GM19238 (cell line): ENCODE data around the gene EEIG2.

Source experiments
- DNase-seq: peaks from one replicate; pipeline ENCODE4 v3.0.0; 2011; ENCODE audit warnings: low spot score; ENCODE audit not compliant: insufficient read length

Gene EEIG2

DNA sequence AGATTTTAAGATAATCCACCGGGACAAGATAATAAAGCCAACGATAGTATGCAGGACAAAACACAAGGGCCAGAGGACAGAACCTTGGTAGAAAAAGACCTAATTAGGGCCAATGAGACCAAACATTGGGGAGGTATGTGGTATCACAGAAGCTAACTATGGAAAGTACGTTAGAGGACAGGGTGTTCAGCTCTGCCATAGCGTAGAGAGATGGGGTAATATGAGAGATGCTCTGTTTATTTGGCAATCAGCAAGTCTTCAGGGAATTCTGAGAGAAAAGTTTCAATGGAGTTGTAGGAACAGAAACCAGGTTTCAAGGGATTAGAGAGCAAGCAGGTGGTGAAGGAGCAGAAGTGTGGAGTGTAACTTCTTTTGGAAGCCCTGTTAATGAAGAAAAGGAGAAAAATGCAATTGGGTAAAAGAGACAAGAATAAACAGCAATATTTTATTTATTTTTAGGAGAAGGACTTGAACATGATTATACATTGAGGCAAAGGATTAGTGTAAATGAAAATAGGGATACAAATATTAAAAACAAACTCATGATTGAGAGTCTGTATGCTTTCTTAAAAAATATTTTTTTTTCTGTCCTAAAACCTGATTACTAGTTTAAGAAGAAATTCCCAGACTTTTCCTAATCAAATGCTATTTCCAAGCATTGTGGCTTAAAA is 24.0 kb downstream of the EEIG2 start:
- no peak for DNase-seq

DNA sequence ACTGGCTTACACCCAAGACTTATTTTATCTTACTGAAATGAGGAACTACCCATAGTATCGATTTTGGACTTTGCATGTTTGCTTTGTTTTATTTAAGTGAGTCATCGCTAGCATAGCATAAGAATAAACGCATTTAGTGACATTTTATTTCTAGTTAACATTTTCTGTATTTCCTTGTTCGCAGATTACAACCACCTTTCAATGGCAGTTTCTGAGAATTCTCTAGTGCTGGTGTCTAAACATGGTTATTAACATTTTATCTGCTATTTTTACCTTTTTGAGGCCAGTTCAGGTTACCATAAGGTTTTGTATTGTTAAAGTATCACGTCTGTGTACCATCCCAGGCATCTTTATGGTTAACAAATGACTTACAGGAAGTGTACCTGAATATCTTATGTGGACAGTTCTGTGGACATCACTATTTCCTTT is 24.5 kb downstream of the EEIG2 start:
- DNase-seq, result no peak

DNA sequence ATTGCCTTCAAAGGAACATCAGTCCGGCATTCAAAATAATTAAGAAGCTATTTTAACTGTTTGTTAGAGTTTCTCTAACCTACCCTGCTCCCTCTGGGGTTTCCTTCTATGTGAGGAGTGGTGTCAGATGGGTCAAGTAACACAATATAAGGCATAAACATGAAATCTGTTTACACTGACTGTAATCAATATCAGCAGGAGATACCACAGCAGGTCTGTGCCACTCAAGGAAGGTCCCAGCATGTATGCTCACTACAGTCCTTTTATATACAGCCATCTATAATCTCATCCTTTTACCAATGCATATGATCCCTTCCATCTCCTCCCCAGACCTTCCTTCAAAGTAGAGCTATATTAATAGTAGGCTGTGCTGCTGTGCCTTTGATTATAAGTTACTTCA is 25.4 kb downstream of the EEIG2 start:
- no peak for DNase-seq

DNA sequence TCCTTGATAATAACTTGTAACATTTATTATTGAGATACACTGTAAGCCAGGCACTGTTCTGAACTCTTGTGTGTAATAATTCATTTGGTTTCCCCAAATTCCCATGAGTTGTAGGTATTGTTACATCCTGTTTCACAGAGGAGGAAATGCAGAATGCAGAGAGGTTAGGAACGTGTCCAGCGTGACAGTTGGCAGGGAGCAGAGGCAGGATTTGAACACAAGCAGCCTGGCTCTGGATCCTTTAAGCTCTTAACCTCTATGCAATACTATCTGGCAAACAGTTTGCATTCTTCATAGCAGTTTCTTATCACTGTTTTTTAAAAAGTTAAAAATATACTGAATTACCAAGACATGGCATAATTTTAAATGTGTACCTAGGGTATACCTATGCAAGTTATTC is 30.5 kb downstream of the EEIG2 start:
- no peak for DNase-seq

DNA sequence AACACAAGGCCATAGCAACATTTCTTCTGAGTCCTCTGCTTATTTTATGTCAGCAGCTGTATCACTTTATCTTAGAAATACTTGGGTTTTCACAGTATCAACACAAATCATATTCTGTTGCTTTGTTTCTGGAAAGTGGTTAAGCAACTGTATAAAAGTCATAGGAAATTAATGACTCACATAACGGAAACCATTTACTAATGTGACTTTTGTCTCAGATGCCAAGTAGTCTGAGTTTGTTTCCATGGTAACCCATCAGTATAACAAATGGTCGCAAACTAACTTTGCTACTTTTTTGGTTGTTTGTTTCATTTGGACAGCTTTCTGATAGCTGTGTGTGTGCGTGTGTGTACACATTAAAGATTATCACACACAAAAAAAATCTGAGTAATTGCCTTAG is 31.1 kb downstream of the EEIG2 start:
- no peak for DNase-seq

GRCh38 chr1:108591466-108591865 is 31.6 kb downstream of the EEIG2 start:
- no peak for DNase-seq

DNA sequence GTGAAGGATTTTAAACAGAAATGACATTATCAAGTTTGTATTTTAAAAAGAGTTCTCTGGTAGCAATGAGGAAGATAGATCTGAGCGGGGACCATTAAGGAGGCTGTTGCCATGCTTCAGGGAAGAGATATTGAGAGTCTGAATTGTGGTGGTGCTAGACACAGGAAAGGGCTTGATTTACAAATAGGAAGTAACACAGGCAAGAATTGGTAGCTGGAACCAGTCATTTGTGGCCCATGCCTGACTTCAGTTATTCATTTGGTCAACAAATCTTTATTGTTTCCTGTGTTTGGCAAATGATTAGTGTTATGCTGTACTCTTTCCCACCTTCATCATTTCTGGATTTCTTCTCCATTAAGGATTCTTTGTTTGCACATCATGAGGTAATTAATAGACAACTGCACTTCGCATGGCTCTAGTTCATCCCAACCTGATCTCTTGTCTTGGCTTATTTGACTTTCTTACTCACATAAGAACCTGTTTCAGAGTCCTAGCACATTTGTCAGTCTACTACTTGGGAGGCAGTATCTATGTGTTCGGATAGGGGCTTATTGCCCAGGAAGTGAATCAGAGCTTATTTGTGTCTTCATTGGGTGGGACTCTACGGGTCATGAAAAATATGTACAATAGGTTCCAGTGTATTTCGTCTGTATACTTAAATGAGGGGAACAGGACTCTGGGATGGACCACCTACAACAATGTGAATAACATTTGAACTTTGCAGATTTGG is 32.3 kb downstream of the EEIG2 start:
- DNase-seq, result no peak

DNA sequence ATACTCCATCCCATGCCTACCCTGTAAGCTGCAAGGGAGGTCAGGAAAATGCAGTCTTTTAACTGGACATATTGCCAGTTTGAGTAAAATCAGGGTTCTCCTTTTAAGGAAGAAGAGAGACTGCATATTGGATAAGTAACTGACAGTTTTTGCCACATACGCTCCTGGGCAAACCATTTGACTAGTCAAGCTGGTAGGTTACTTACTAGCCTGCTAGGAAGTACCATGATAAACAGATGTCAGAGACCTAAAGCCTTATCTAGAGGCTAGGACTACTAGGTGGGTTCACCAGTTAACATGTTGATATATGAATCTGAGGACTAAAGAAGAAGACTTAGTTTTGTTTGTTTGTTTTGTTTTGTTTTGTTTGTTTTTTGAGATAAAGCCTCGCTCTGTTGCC is 33.5 kb downstream of the EEIG2 start:
- DNase-seq, result no peak

- no peak for DNase-seq
These were observed 35.6 kb downstream of the EEIG2 start for GRCh38 chr1:108595507-108595906.

DNA sequence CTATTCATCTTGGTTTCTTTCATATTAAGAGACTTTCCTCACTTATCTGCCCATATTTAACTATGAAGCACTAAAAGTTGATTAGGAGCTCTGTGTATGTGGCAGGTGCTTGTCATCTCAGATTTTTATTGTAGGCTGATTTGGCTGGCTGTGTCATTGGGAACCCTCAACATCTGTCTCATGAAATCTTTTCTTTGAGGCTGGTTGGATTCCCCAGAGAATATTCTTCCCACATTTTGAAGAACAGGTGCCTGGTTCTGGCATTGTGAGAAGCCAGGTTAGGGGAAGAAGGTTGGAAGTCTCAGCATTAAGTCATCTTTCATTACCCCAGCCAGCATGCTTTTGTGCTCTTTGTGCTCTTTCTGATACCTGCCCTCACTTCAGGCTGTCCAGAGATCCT is 37.1 kb downstream of the EEIG2 start:
- DNase-seq, result no peak

DNA sequence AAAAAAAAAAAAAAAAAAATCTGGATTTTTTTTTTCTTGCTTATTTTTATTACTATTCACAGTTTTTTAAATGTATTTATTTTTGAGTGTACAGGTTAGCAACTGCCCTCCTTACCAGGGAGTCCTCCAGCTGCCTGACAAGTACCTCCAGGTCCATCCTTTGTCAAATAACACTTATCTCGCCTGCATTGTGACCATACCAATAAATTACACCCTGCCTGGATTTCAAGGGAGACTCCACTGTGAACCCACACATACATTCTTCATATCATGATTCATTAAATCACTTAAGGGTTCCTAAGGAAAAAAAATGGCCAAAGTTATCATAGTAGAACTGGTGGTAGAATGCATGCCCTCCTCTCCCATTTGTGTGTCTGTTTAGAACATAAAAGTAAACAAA is 38.4 kb downstream of the EEIG2 start:
- no peak for DNase-seq

DNA sequence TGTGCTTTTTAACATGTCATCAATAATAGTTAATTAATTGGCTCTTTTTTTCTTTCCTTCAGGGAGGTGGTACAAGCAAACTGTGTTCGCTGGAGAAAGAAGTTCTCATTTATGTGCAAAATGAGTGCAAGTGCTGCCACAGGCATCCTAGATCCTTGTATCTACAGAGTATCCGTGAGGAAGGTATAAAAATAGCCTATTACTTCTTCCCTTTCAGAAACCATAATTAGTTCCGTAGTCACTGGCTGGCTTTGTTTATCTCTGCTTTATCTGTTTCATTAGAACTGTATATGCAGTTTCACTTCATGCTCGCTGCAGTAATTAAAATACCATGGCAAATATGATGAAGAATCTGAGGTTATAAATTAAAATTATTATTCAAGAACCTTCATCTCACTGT is 40.6 kb downstream of the EEIG2 start:
- no peak for DNase-seq

- no peak for DNase-seq
These were observed 42.0 kb downstream of the EEIG2 start for GRCh38 chr1:108601708-108602410.

GRCh38 chr1:108605633-108606032 is 45.7 kb downstream of the EEIG2 start:
- DNase-seq, result no peak

- DNase-seq, result no peak
These were observed 46.6 kb downstream of the EEIG2 start for GRCh38 chr1:108606478-108606877.

DNA sequence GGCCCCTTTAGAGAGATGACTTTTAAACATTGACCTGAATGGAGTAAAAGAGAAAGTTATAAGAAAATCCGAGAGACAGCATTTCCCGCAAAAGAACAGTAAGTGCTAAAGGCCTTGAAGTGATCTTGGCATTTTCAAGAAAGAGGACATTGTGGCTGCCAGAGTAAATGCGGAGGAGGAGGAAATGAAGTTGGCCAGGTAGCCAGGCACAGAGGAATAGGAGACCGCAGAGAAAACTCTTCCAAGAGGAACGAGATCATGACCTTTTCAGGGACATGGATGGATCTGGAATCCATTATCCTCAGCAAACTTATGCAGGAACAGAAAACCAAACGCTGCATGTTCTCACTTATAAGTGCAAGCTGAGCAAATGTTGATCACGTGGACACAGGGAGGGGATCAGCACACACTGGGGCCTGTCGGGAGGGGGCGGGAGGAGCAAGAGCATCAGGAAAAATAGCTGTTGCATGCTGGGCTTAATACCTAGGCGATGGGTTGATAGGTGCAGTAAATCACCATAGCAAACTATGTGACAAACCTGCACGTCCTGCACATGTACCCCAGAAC is 49.7 kb downstream of the EEIG2 start:
- DNase-seq, result no peak
